RKO (cell line): Measurements from ENCODE around the gene PLEKHG2.
"Not testable (repeated sequence)": the region's sequence is repeated elsewhere in the genome, so short reads cannot be mapped to it uniquely, and the experiment has no call there.

Source experiments
- DNase-seq: peaks from one replicate; pipeline ENCODE4 v3.0.0-alpha.2; 2016; ENCODE audit warnings: low spot score

Gene PLEKHG2

DNA sequence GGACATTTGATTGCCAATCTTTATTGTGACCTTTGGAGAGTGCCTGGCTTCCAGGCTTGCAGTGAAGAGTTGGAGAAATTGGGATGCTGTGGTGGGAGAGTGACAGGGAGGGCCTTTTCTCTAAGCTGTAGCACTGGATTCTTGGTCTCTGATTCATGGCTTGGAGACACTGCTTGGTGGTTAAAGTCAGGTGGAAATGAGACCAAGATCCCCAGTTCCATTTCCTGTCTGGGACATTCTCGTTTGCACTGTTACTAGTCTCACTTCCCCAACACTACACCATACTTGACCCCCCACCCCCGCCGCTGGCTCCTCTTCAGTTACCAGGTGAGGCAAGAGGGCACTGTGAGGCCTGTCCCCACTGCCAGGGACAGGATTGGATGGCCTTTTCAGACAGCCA is 35.8 kb downstream of the PLEKHG2 start:
- peak; percentile 44 for DNase-seq

GRCh38 chr19:39449116-39449797 is 36.8 kb downstream of the PLEKHG2 start:
- no peak for DNase-seq

- DNase-seq: not testable (repeated sequence)
Measured at GRCh38 chr19:39451257-39451656, 38.8 kb downstream of the PLEKHG2 start.

GRCh38 chr19:39463403-39463802 is 50.9 kb downstream of the PLEKHG2 start:
- DNase-seq: no peak

DNA sequence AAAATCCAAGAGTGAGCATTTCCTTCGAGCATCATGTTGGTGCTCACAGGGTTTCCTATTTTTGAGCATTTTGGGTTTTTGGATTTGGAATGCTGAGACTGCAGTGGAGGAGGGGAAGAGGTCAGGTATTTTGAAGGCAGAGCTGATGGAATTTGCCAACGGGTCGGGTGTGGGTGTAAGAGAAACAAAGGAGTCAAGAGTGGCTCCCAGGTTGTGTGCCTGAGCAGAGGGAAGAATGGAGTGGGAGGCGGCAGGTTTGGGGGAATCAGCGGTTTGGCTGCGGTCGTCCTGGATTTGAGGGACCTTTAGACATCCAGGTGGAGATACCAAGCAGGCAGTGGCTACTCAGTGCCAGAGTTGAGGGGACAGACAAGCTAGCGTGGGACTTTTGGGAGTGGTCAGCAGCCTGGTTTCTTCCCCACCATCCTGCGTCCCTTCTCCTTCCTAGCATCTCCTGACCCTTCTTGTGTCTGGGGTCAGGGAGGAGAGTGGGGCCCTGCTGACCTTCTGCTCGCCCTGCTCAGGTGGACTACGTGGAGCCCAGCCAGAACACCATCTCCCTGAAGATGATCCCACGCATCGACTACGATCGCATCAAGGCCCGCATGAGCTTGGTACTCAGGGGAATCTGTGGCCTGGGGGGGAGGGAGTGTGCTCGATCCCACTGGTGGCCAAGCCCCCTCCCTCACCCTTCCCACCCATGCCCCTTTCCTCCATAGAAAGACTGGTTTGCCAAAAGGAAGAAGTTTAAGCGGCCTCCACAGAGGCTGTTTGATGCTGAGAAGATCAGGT is 53.7 kb downstream of the PLEKHG2 start:
- no peak for DNase-seq

DNA sequence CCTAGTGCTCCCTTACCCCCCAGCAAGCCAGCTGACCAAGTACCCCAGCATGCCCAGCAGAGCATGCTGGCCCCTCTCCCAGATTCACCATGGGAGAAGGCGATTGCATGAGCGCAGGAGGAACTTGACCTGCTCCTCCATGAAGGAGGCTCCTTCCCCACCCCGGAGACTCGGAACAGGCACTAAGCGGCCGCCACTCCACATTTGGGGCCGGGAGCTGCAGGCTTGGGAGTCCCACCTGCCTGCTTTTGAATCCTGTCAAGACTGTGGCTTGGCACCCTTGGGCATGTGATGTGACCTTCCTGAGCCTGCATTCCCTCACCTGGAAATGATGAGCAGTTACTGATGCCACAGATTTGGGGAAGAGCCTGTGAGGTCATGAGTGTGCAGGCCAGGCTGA is 55.5 kb downstream of the PLEKHG2 start:
- no peak for DNase-seq

DNA sequence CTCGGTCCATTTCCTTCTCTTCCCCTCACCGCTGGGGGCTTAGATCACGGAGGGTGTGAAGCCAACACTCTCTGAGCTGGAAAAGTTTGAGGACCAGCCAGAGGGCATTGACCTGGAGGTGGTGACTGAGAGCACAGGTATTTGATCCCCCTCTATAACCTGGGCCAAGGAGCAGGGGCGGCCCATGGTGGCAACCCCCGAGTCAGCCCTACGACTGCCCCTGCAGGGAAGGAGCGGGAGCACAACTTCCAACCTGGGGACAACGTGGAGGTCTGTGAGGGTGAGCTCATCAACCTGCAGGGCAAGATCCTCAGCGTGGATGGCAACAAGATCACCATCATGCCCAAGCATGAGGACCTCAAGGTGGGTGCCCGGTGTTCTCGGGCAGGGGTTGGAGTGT is 56.6 kb downstream of the PLEKHG2 start:
- DNase-seq: no peak

- no peak for DNase-seq
Measured at GRCh38 chr19:39469567-39469966, 57.1 kb downstream of the PLEKHG2 start.

DNA sequence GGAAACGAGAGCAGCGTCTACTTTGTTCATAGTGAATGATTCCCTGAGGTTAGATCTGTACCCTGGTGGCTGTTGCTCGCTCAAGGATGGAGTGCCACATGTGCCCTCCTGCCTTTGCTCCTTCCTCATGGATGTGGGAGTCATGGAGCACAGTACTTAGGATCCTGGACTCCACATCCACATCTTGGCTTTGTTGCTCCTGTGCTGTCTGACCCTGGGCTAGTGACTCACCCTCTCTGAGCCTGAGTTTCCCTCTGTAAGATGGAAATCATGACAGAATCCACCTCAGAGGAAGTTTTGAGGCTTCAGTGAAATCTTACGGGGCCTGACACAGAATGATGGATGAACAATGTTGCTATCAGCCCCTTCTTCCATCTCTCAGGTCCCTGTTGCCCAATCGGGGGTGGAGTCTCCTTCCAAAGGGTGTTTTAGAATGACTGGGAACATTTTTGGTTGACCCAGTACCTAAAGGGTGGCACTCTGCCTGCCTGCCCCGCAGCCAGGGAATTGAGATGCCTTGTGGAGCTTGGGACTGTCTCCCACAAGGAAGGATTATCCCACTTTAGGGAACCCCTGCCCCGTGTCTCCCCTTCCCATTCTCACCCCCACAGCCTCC is 58.4 kb downstream of the PLEKHG2 start:
- no peak for DNase-seq

GRCh38 chr19:39471756-39472536 is 59.5 kb downstream of the PLEKHG2 start:
- DNase-seq: no peak

DNA sequence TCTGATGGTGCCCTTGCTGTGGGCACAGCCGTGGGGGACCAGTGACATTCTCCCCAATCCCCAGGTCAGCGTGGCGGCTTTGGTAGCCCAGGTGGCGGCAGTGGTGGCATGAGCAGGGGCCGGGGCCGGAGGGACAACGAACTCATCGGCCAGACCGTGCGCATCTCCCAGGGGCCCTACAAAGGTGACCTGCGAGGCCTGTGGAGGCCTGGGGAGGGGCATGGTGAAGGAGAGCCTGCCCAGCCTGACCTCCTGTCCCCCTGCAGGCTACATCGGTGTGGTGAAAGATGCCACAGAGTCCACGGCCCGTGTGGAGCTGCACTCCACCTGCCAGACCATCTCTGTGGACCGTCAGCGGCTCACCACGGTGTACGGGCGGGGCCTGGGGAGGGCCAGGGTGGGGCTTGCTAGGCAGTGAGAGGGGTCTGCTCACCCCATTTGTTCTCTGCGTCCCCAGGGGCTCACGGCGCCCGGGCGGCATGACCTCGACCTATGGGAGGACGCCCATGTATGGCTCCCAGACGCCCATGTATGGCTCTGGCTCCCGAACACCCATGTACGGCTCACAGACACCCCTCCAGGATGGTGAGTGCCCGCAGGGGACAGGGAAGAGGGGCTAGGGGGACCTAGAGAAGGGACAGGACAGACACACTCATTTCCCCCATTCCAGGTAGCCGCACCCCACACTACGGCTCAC is 60.4 kb downstream of the PLEKHG2 start:
- DNase-seq: no peak

GRCh38 chr19:39473443-39473960 is 61.0 kb downstream of the PLEKHG2 start:
- DNase-seq: no peak

DNA sequence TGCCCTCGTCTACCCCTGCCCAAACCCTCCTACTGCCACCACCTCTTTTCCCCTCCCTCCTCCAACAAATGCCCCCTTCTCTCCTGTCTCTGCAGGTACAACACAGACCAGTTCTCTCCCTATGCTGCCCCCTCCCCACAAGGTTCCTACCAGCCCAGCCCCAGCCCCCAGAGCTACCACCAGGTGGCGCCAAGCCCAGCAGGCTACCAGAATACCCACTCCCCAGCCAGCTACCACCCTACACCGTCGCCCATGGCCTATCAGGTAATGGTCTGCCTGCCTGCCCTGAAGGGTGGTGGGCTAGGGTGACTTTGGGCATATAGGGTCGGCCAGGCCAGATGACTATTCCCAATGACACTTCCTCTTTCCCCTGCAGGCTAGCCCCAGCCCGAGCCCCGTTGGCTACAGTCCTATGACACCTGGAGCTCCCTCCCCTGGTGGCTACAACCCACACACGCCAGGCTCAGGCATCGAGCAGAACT is 61.7 kb downstream of the PLEKHG2 start:
- DNase-seq: no peak

- no peak for DNase-seq
Measured at GRCh38 chr19:39475748-39476147, 63.3 kb downstream of the PLEKHG2 start.
